Measurements from ENCODE around the gene AMACR.
"Not testable (repeated sequence)": the region's sequence is repeated elsewhere in the genome, so short reads cannot be mapped to it uniquely, and the experiment has no call there.

Gene AMACR

GRCh38 chr5:34035756-34036155, 27.9 kb upstream of the AMACR start:
- no peak for DNase-seq

- DNase-seq, result no peak
These were observed 26.9 kb upstream of the AMACR start for GRCh38 chr5:34034534-34035327.

GRCh38 chr5:34031966-34032365, 24.1 kb upstream of the AMACR start:
- DNase-seq, result no peak

GRCh38 chr5:34031117-34031516, 23.3 kb upstream of the AMACR start:
- no peak for DNase-seq

GRCh38 chr5:34030585-34030984, 22.7 kb upstream of the AMACR start:
- not testable (repeated sequence) for DNase-seq

GRCh38 chr5:34030048-34030447, 22.2 kb upstream of the AMACR start:
- DNase-seq, result no peak

GRCh38 chr5:34028349-34028748, 20.5 kb upstream of the AMACR start:
- DNase-seq, result no peak

GRCh38 chr5:34026089-34026761, 18.4 kb upstream of the AMACR start:
- no peak for DNase-seq

GRCh38 chr5:34022121-34022705, 14.4 kb upstream of the AMACR start:
- no peak for DNase-seq

GRCh38 chr5:34021334-34021733, 13.5 kb upstream of the AMACR start:
- no peak for DNase-seq

- no peak for DNase-seq
These were observed 12.9 kb upstream of the AMACR start for GRCh38 chr5:34020726-34021125.

- DNase-seq, result no peak
These were observed 9.4 kb upstream of the AMACR start for GRCh38 chr5:34017254-34017653.

GRCh38 chr5:34016750-34017149, 8.9 kb upstream of the AMACR start:
- DNase-seq, result no peak

GRCh38 chr5:34016222-34016621, 8.4 kb upstream of the AMACR start:
- DNase-seq, result no peak

- no peak for DNase-seq
These were observed 7.4 kb upstream of the AMACR start for GRCh38 chr5:34015120-34015822.

GRCh38 chr5:34014626-34015025, 6.8 kb upstream of the AMACR start:
- no peak for DNase-seq

GRCh38 chr5:34013547-34013946, 5.7 kb upstream of the AMACR start:
- no peak for DNase-seq

GRCh38 chr5:34012791-34013190, 4.9 kb upstream of the AMACR start:
- no peak for DNase-seq

GRCh38 chr5:34011536-34011935, 3.7 kb upstream of the AMACR start:
- no peak for DNase-seq

GRCh38 chr5:34010146-34010545, 2.3 kb upstream of the AMACR start:
- DNase-seq, result not testable (repeated sequence)

GRCh38 chr5:34009610-34010009, 1.8 kb upstream of the AMACR start:
- DNase-seq, result no peak

GRCh38 chr5:34008802-34009201, 952 bp upstream of the AMACR start:
- no peak for DNase-seq

GRCh38 chr5:34007201-34007620, 639 bp downstream of the AMACR start:
- DNase-seq, result no peak

- DNase-seq, result no peak
These were observed 2.2 kb downstream of the AMACR start for GRCh38 chr5:34005681-34006080.
